Measurements from ENCODE around the gene TMPRSS11B. TPM values are rescaled to one million over a fixed set of nuclear protein-coding genes. Genes with fewer than 3 reads are reported as not detected.

TMPRSS11B gene
- total RNA-seq, 3 donors from 2014 or later, result not detected

GRCh38 chr4:68184923-68185322, 60.6 kb downstream of the TMPRSS11B start:
- no peak for TF ChIP-seq POLR2A (IDR thresholded peaks at IDR 0.05)
- no peak for TF ChIP-seq POLR2AphosphoS5 (IDR thresholded peaks at IDR 0.05)
- TF ChIP-seq CTCF (IDR thresholded peaks at IDR 0.05), result no peak
- H3K9me3 ChIP-seq, result no peaks in the 10 kb centered on the region
- intact Hi-C loops (cut with DNase I; ENCODE audit: low total_unique reads), result no loop called here
- H3K27me3 ChIP-seq, result no peaks in the 10 kb centered on the region
- H3K4me3 ChIP-seq, result no peak overlapping the region
- H3K36me3 ChIP-seq, result no peaks in the 10 kb centered on the region
- no peak for DNase-seq (ENCODE audit: low spot score in 2 of 2)
- no peak overlapping the region for H3K27ac ChIP-seq
- no peaks in the 10 kb centered on the region for H3K4me1 ChIP-seq

- Histone ChIP-seq H3K27ac (no peak overlapping the region), H3K4me1 (no peaks in the 10 kb centered on the region), H3K27me3 (no peaks in the 10 kb centered on the region), H3K36me3 (no peaks in the 10 kb centered on the region), H3K9me3 (no peaks in the 10 kb centered on the region), H3K4me3 (no peak overlapping the region)
- no peak for TF ChIP-seq POLR2A (IDR thresholded peaks at IDR 0.05)
- TF ChIP-seq CTCF (IDR thresholded peaks at IDR 0.05), result no peak
- TF ChIP-seq POLR2AphosphoS5 (IDR thresholded peaks at IDR 0.05), result no peak
- intact Hi-C loops (cut with DNase I; ENCODE audit: low total_unique reads), result no loop called here
- no peak for DNase-seq (ENCODE audit: low spot score in 2 of 2)
Observed at GRCh38 chr4:68183417-68183816, 62.1 kb downstream of the TMPRSS11B start.

- DNase-seq (ENCODE audit: low spot score in 2 of 2), result no peak
- intact Hi-C loops (cut with DNase I; ENCODE audit: low total_unique reads), result no loop called here
- no peaks in the 10 kb centered on the region for H3K27me3 ChIP-seq
- no peak overlapping the region for H3K27ac ChIP-seq
- no peaks in the 10 kb centered on the region for H3K4me1 ChIP-seq
- no peaks in the 10 kb centered on the region for H3K36me3 ChIP-seq
- no peak overlapping the region for H3K4me3 ChIP-seq
- no peaks in the 10 kb centered on the region for H3K9me3 ChIP-seq
- TF ChIP-seq POLR2A (IDR thresholded peaks at IDR 0.05), result no peak
- TF ChIP-seq POLR2AphosphoS5 (IDR thresholded peaks at IDR 0.05), result no peak
- no peak for TF ChIP-seq CTCF (IDR thresholded peaks at IDR 0.05)
Observed at GRCh38 chr4:68182382-68182820, 63.1 kb downstream of the TMPRSS11B start.

GRCh38 chr4:68180849-68181526, 64.5 kb downstream of the TMPRSS11B start:
- no peak for TF ChIP-seq POLR2A (IDR thresholded peaks at IDR 0.05)
- no peak for TF ChIP-seq CTCF (IDR thresholded peaks at IDR 0.05)
- no peak for TF ChIP-seq POLR2AphosphoS5 (IDR thresholded peaks at IDR 0.05)
- no peak overlapping the region for H3K27ac ChIP-seq
- H3K9me3 ChIP-seq, result no peaks in the 10 kb centered on the region
- intact Hi-C loops (cut with DNase I; ENCODE audit: low total_unique reads), result no loop called here
- H3K4me3 ChIP-seq, result no peak overlapping the region
- H3K4me1 ChIP-seq, result no peaks in the 10 kb centered on the region
- H3K36me3 ChIP-seq, result no peaks in the 10 kb centered on the region
- DNase-seq (ENCODE audit: low spot score in 2 of 2), result no peak
- H3K27me3 ChIP-seq, result no peaks in the 10 kb centered on the region

GRCh38 chr4:68176904-68177303, 68.6 kb downstream of the TMPRSS11B start:
- no peak for DNase-seq (ENCODE audit: low spot score in 2 of 2)
- no peaks in the 10 kb centered on the region for H3K4me1 ChIP-seq
- no peaks in the 10 kb centered on the region for H3K27me3 ChIP-seq
- H3K36me3 ChIP-seq, result no peaks in the 10 kb centered on the region
- H3K9me3 ChIP-seq, result no peaks in the 10 kb centered on the region
- TF ChIP-seq CTCF (IDR thresholded peaks at IDR 0.05), result no peak
- no peak for TF ChIP-seq POLR2AphosphoS5 (IDR thresholded peaks at IDR 0.05)
- TF ChIP-seq POLR2A (IDR thresholded peaks at IDR 0.05), result no peak
- H3K27ac ChIP-seq, result no peak overlapping the region
- intact Hi-C loops (cut with DNase I; ENCODE audit: low total_unique reads), result no loop called here
- no peak overlapping the region for H3K4me3 ChIP-seq

Other genes with a start within 250 kb of the TMPRSS11B start
- gene TMPRSS11F, start 115.8 kb downstream of the TMPRSS11B start, total RNA-seq, result not detected
- gene YTHDC1, start 104.4 kb upstream of the TMPRSS11B start, total RNA-seq, result 100 to 1,000 TPM in 1 of 3 donors, 10 to 100 TPM in 2; 79.7 to 142 (median 80.3) TPM
- 1 to 10 TPM in 2 of 3 donors, not detected in 1; 1.3 to 3.3 TPM for gene TMPRSS11E, start 201.8 kb upstream of the TMPRSS11B start, total RNA-seq

Measured in breast epithelium (tissue), 4 donors.